HG03135 (cell line): ENCODE measurements around the gene SMARCB1.
A peak's percentile ranks its signal among the peaks of the same experiment; 100 is the strongest.

ENCODE experiments used
- ATAC-seq: cut with Tn5 transposase; IDR thresholded peaks from one replicate; pipeline ENCODE4 v1.9.1; 2021; ENCODE audit warnings: mild to moderate bottlenecking, moderate library complexity; ENCODE audit not compliant: unreplicated experiment

The SMARCB1 gene

GRCh38 chr22:23786752-23787599, at the start of gene SMARCB1:
SMARCB1 (plus strand) TSS chr22:23786966; CDS start chr22:23787170, 204 bp downstream.
- ATAC-seq, result peak; percentile 63

GRCh38 chr22:23737696-23738095, 49.1 kb upstream of the SMARCB1 start:
- no peak for ATAC-seq

- ATAC-seq, result no peak
Observed at GRCh38 chr22:23742505-23743264, 44.1 kb upstream of the SMARCB1 start.

GRCh38 chr22:23743303-23743705, 43.5 kb upstream of the SMARCB1 start:
- no peak for ATAC-seq

- ATAC-seq, result no peak
Observed at GRCh38 chr22:23744001-23744400, 42.8 kb upstream of the SMARCB1 start.

GRCh38 chr22:23744485-23744884, 42.3 kb upstream of the SMARCB1 start:
- ATAC-seq, result no peak

- no peak for ATAC-seq
Observed at GRCh38 chr22:23745791-23746190, 41.0 kb upstream of the SMARCB1 start.

- no peak for ATAC-seq
Observed at GRCh38 chr22:23749841-23750301, 36.9 kb upstream of the SMARCB1 start.

GRCh38 chr22:23750367-23750713, 36.4 kb upstream of the SMARCB1 start:
- ATAC-seq, result no peak

GRCh38 chr22:23750714-23751440, 35.9 kb upstream of the SMARCB1 start, which contains the start of gene ZNF70:
ZNF70 (minus strand) TSS chr22:23751112; CDS start chr22:23745140, 5,972 bp downstream.
- ATAC-seq, result peak; percentile 72

GRCh38 chr22:23751441-23751996, 35.2 kb upstream of the SMARCB1 start:
- no peak for ATAC-seq

- ATAC-seq, result peak; percentile 45
Observed at GRCh38 chr22:23752090-23752691, 34.6 kb upstream of the SMARCB1 start.

GRCh38 chr22:23752750-23753149, 34.0 kb upstream of the SMARCB1 start:
- ATAC-seq, result no peak

GRCh38 chr22:23753385-23753784, 33.4 kb upstream of the SMARCB1 start:
- no peak for ATAC-seq

- ATAC-seq, result no peak
Observed at GRCh38 chr22:23754220-23754919, 32.4 kb upstream of the SMARCB1 start, which contains the start of gene VPREB3. VPREB3 (minus strand) TSS chr22:23754425; CDS start chr22:23754363, 62 bp downstream.

GRCh38 chr22:23754980-23755636, 31.7 kb upstream of the SMARCB1 start:
- no peak for ATAC-seq

- no peak for ATAC-seq
Observed at GRCh38 chr22:23755711-23756110, 31.1 kb upstream of the SMARCB1 start.

GRCh38 chr22:23756891-23757290, 29.9 kb upstream of the SMARCB1 start:
- no peak for ATAC-seq

- no peak for ATAC-seq
Observed at GRCh38 chr22:23759566-23759965, 27.2 kb upstream of the SMARCB1 start.
